ENCODE measurements around the gene ALKBH8. TPM values are rescaled to one million over a fixed set of nuclear protein-coding genes. Genes with fewer than 3 reads are reported as not detected.
A peak's percentile ranks its signal among the peaks of the same experiment; 100 is the strongest.
"Not testable (repeated sequence)": the region's sequence is repeated elsewhere in the genome, so short reads cannot be mapped to it uniquely, and the experiment has no call there.

The ALKBH8 gene
- total and polyA plus RNA-seq, 7 donors, result 4.2 to 23.8 (median 7.7) TPM

DNA sequence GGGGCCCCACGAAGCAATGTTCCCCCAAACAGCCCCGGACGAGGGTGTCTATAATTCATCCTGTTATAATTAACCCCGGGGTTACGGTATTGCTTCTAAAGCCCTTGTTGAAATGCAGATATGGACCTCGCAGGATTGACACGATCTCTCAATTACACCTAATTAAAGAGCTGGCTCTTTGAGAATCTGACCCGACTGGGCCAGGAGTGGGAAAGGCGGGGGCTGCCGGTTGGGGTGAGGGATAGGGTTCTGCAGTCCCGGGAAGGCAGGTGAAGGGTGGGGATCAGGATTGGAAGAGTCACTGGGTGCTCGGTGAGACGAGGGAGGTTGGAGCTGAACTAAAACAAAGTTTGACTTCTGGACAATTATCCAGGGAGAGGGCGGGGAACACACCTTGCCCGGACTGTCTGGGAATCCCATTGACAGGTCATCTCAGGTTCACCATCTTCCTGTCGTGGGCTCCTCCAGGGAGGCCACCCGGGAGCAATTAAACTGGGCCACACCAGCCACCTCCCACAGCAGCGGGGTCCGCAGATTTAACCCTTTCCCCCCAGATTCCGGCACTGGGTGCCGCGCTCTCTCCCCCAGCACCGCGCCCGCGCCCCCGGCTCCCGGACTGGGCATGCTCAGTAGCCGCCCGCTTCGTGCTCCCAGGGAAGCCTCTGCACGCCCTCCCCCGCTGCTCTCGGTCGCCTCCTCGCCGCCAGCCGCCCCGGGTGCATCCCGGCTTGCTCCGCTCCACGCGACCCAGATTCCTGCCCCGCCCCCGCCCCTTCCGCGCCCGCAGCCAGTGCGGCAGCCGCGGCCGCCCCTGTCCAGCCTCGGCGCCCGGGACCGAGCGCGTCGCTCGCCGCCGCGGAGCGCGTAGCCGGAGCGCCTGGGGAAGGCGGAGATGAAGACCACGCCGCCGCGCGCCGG lies 25.2 kb upstream of the ALKBH8 start, which contains the start of gene ELMOD1:
TSS of gene ELMOD1 (plus strand) at position 688 of the 918 bp plus-strand sequence. CDS start 27,043 bp downstream, outside the sequence.
- TF ChIP-seq, protein P1, sequence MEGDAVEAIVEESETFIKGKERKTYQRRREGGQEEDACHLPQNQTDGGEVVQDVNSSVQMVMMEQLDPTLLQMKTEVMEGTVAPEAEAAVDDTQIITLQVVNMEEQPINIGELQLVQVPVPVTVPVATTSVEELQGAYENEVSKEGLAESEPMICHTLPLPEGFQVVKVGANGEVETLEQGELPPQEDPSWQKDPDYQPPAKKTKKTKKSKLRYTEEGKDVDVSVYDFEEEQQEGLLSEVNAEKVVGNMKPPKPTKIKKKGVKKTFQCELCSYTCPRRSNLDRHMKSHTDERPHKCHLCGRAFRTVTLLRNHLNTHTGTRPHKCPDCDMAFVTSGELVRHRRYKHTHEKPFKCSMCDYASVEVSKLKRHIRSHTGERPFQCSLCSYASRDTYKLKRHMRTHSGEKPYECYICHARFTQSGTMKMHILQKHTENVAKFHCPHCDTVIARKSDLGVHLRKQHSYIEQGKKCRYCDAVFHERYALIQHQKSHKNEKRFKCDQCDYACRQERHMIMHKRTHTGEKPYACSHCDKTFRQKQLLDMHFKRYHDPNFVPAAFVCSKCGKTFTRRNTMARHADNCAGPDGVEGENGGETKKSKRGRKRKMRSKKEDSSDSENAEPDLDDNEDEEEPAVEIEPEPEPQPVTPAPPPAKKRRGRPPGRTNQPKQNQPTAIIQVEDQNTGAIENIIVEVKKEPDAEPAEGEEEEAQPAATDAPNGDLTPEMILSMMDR (IDR thresholded peaks at IDR 0.05), result peak; percentile 28
- DNase-seq (peak; percentile 64 to 84), ATAC-seq (peak; percentile 83 to 95 (median 89))
- Histone ChIP-seq H3K4me3 (peak within 1 kb of the TSS; percentile 89), H3K9me3 (no peaks in the 10 kb centered on the region), H3K27ac (no peak within 1 kb of the TSS), H3K4me1 (no peaks in the 10 kb centered on the region), H3K36me3 (ENCODE audit: insufficient read depth in 1 of 2, low read depth in 1 of 2) (no peaks in the 10 kb centered on the region), H3K27me3 (ENCODE audit: insufficient read depth in 3 of 3, low read length in 2 of 3) (peaks cover 0 to 5% (median 3%) of the 10 kb centered on the region in 3 donors)
- 0 to 1% (median 1%) methylated on average over 41 to 74 of the region's 74 CpGs for WGBS, 3 donors
- intact Hi-C loops (cut with DNase I), result no loop called here

DNA sequence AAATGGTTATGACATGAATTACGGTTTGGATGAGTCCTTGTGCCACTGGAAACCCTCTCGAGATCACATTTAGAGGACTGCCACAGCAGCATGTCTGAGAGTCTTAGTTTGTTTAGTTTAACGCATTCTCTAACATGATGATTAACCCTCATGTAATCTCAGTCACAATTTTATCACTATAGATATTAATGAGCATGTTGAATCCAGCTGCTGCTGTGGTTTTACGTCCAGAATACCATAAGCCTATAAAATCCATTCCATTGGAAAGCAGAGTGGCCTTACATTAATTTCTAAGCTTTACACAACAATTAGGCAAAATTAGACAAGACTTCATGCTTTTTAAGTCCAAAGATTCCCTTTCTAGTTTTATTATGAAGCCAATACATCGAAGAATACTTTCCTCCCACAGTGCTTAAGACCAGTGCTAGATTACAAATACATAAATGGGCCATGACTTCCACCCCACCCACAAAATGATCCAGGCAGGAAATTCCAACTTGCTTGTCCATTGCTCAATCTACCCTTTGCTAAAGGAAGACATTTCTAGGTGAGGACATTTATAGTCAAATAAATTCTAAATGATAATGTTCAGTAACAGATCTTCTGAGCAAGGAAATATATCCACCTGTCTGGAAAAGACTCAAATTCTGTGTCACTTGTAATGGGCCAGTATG lies 21.9 kb upstream of the ALKBH8 start:
- Histone ChIP-seq H3K9me3 (no peaks in the 10 kb centered on the region), H3K4me3 (no peak overlapping the region), H3K4me1 (no peaks in the 10 kb centered on the region), H3K27me3 (ENCODE audit: insufficient read depth in 3 of 3, low read length in 2 of 3) (peaks cover 0 to 5% (median 3%) of the 10 kb centered on the region in 3 donors), H3K27ac (no peak overlapping the region), H3K36me3 (ENCODE audit: insufficient read depth in 1 of 2, low read depth in 1 of 2) (no peaks in the 10 kb centered on the region)
- intact Hi-C loops (cut with DNase I), result no loop called here
- no peak for DNase-seq
- no peak for ATAC-seq
- TF ChIP-seq, protein P1 (IDR thresholded peaks at IDR 0.05), result no peak
- 65 to 70% (median 69%) methylated on average over 5 of the region's 5 CpGs for WGBS, 3 donors

DNA sequence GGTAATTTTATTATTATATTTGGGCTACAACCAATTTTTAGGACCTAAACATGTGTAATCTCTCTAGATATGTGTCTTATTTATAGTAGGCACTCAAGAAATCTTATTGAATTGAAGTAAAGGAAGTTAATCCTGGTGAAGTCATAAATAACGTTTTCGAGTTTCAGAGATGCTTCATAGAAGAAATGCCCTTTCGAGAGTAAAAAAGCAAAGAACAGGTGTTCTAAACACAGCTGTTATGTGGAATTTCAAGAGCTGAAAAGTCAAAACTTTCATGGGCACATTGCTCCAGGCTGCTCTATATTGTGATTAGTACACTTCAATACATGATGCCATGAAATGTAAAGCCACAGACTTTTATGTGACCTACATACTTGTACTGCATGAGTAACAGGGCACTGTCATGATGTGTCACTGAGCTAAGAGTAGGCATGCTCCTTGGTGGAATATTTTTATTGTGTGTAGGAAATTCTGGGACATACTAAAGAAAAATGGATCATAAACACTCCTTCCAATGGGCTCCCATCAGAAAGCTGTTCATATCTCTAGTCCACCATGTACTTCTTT lies 18.2 kb upstream of the ALKBH8 start:
- Histone ChIP-seq H3K9me3 (no peaks in the 10 kb centered on the region), H3K27me3 (ENCODE audit: insufficient read depth in 3 of 3, low read length in 2 of 3) (peaks cover 0 to 5% (median 0%) of the 10 kb centered on the region in 3 donors), H3K36me3 (ENCODE audit: insufficient read depth in 1 of 2, low read depth in 1 of 2) (no peaks in the 10 kb centered on the region), H3K27ac (no peak overlapping the region), H3K4me3 (no peak overlapping the region), H3K4me1 (no peaks in the 10 kb centered on the region)
- 27 to 30% (median 30%) methylated on average over 3 of the region's 3 CpGs for WGBS, 3 donors
- ATAC-seq (peak; percentile 58 to 83 (median 72)), DNase-seq (no peak)
- intact Hi-C loops (cut with DNase I), result no loop called here
- TF ChIP-seq, protein P1 (IDR thresholded peaks at IDR 0.05), result no peak

DNA sequence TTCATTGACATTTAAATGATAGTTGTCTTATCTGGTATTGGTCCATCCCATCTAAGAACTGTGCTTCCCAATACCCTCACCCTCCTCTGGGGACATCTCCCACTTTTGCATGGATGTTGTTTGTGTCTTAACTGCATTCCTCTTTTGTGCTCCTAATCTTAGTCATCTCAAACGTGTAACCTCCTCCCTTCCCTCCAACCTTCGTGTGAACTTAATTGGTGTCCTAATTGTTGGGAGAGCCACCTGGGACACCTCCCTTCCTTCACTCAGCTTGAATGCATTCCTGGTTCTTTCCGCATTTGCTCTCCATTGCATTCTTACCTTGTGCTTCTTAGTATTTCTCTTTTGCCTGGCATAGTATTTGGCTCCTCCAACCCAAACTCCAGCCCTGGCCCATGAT lies 15.6 kb upstream of the ALKBH8 start:
- intact Hi-C loops (cut with DNase I), result no loop called here
- DNase-seq, result no peak
- ATAC-seq, result no peak
- Histone ChIP-seq H3K27ac (no peak overlapping the region), H3K27me3 (ENCODE audit: insufficient read depth in 3 of 3, low read length in 2 of 3) (no peaks in the 10 kb centered on the region), H3K36me3 (ENCODE audit: insufficient read depth in 1 of 2, low read depth in 1 of 2) (no peaks in the 10 kb centered on the region), H3K4me1 (no peaks in the 10 kb centered on the region), H3K4me3 (no peak overlapping the region), H3K9me3 (no peaks in the 10 kb centered on the region)
- TF ChIP-seq, protein P1 (IDR thresholded peaks at IDR 0.05), result no peak
- WGBS, 3 donors, result 42 to 47% (median 45%) methylated on average over 3 of the region's 3 CpGs

DNA sequence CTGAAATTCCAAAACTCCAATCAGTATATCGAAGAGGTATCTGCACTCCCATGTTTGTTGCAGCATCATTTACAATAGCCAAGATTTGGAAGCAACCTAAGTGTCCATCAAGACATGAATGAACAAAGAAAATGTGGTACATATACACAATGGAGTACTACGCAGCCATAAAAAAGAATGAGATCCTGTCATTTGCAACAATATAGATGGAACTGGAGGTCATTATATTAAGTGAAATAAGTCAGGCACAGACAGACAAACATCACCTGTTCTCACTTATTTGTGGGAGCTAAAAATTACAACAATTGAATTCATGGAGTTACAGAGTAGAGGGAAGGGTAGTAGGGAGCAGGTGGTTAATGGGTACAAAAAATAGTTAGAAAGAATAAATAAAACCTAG lies 13.6 kb upstream of the ALKBH8 start:
- H3K4me3 ChIP-seq; H3K27me3 ChIP-seq (ENCODE audit: insufficient read depth in 3 of 3, low read length in 2 of 3); DNase-seq; H3K27ac ChIP-seq; H3K4me1 ChIP-seq; ATAC-seq; H3K9me3 ChIP-seq; H3K36me3 ChIP-seq (ENCODE audit: insufficient read depth in 1 of 2, low read depth in 1 of 2): not testable (repeated sequence)
- 97 to 99% (median 98%) methylated on average over 2 of the region's 2 CpGs for WGBS, 3 donors
- intact Hi-C loops (cut with DNase I), result loop anchor here in 1 of 2 donors (5.0 kb wide), 1 partner anchor 108 kb away; no protein-coding TSS in a partner anchor
